Glomerular endothelial cell (primary cell): ENCODE results near the gene DIS3L2. TPM values are rescaled to one million over a fixed set of nuclear protein-coding genes. Genes with fewer than 3 reads are reported as not detected.

Source experiments
- DNase-seq: peaks from one replicate; pipeline ENCODE4 v3.0.0-alpha.2; 2011; ENCODE audit warnings: low read depth, low spot score; ENCODE audit errors: extremely low read depth
- total RNA-seq: library from RNA; depleted of rRNA; stranded (reverse); fragments of >200 nt; gene quantifications from 2 replicates; pipeline ENCODE4 v1.2.3, GENCODE V29; 2015

The DIS3L2 gene
- total RNA-seq, 1 donor from 2014 or later = 33.5 TPM

DNA sequence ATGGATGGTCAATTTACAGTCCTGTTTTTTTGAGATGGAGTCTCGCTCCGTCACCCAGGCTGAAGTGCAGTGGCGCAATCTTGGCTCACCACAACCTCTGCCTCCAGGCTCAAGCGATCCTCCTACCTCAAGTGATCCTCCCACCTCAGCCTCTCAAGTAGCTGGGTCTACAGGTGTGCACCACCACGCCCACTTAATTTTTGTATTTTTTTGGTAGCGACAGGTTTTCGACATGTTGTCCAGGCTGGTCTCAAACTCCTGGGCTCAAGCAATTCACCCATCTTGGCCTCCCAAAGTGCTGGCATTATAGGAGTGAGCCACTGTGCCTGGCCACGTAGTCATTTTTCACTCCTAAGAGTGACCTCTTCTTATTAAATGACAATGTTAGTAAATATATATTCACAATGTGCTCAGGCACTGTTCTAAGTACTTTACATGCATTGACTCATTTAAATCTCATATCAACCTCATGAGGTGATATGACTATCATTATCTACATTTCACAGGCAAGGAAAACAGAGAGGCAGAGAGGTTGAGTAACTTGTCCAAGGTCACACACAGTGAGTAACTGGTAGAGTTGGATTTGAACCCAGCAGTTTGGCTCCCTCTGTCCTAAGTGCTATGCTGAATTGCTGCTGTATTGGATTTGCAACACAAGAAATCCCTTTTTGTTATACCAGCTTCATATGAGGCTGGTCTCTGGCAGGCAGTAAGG, 5.6 kb upstream of the DIS3L2 start:
- DNase-seq = no peak

GRCh38 chr2:231957913-231958763, 3.4 kb upstream of the DIS3L2 start:
- no peak for DNase-seq

- no peak for DNase-seq
These were observed 634 bp upstream of the DIS3L2 start for GRCh38 chr2:231960810-231961348.

DNA sequence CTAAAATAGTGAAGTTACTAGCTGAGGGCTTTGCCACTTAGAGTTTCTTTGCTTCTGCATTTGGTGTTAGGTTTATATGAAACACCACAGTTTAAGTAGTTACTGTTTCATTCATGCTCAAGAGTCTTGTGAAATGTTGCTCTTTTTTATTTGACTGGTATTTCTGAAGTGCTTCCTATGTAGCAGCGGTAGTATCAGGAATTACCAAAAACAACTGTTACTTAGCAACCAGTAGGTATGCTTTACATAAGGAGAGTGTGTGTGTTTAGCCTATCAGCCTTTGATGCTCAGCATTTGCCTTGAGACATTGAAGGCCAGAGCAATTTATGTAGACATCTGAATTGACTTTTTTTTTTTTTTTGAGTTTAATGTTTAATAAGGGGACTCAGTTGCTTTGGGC, 3.6 kb downstream of the DIS3L2 start:
- no peak for DNase-seq

DNA sequence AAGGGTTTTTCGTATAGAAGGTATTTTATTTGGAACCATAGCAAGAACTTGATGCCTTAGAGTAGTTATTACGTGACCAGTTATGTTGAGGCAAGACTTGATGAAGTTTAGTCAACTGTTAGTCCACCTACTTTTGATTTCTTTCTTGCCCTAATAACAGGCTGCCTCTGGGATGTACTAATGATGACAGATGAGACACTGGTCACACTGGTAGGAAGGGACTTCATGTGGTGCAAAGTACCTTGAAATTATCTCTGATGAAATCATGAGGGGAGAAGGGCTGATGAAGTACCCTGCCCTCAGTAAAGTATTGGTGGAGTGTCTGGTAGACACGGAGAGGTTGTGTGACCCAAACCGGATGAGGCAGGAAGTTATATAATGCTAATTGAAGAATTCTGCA, 5.4 kb downstream of the DIS3L2 start:
- no peak for DNase-seq

- no peak for DNase-seq
These were observed 7.3 kb downstream of the DIS3L2 start for GRCh38 chr2:231968820-231969219.

GRCh38 chr2:231970461-231970860, 8.9 kb downstream of the DIS3L2 start:
- DNase-seq = no peak

DNA sequence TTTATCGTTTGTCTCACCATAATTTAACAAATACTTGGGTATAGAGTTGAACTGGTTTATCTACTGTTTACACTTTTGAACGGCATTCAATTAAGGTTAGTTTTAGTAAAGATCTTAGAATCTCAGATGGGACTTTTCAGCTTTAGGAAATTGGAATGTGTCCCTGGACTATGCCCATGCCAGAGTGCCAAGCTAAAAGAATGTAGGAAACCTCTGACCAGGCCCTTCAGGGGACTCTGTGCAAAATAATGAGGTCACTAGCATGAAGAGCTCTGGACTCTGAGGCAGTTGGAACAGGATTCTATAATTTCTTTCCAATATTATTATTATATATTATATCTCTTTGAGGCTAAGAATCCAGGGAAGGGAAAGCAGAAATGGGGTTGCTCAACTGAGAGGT, 13.5 kb downstream of the DIS3L2 start:
- DNase-seq = no peak

GRCh38 chr2:231977430-231977829, 15.9 kb downstream of the DIS3L2 start:
- DNase-seq = no peak

GRCh38 chr2:231984992-231985391, 23.5 kb downstream of the DIS3L2 start:
- no peak for DNase-seq

GRCh38 chr2:231985823-231986261, 24.3 kb downstream of the DIS3L2 start:
- no peak for DNase-seq

DNA sequence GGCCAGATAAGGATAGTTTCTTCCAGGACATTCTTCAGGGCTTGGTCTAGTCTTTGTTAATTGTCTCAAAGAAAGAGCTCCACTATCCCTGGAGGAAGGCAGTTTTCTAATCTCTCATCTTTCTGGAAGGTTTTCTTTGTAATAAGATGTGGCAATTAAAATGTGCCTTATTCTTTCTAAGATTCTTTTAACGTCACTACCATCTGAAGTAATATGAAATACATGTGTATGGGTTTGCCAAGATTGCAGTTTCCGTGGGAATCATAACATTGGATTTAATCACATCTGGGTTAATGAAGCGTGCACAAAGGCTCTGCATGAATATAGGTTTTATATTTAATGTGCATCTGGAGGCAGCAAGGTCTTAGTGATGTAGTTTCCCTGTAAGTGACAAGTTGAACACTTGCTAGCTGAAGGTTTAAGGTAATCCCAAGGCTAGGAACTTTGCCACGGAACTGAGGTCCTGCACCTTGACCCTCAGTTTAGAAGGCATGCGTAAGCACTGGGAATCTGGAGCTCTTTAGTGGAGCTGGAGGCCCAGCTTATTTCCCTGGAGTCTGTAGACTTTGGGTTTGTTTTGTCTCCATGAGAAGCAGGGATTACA, 25.7 kb downstream of the DIS3L2 start:
- no peak for DNase-seq

- DNase-seq = no peak
These were observed 26.8 kb downstream of the DIS3L2 start for GRCh38 chr2:231988179-231988866.

DNA sequence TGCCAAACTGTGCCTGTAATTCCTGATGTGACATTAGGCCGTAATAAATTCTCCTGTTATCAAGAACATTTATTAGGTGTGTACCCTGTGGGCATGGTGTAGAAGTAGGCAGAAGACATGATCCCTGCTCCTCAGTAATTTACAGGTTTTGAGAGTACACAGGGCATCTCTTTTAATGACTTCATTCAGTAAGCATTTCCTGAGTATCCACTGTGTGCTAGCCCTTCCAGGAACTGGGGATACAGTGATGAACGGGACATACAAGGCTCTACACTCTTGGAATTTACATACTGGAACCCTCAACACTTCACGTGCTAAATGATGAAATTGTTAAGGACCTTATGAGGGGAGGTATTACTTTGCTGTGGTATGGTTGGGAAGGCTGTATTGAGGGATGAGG, 30.2 kb downstream of the DIS3L2 start:
- no peak for DNase-seq

GRCh38 chr2:231992888-231993287, 31.4 kb downstream of the DIS3L2 start:
- DNase-seq = no peak

- DNase-seq = no peak
These were observed 35.5 kb downstream of the DIS3L2 start for GRCh38 chr2:231996797-231997540.

GRCh38 chr2:231998046-231998445, 36.5 kb downstream of the DIS3L2 start:
- no peak for DNase-seq

GRCh38 chr2:232000439-232000838, 38.9 kb downstream of the DIS3L2 start:
- DNase-seq = no peak

GRCh38 chr2:232001073-232001472, 39.6 kb downstream of the DIS3L2 start:
- no peak for DNase-seq

DNA sequence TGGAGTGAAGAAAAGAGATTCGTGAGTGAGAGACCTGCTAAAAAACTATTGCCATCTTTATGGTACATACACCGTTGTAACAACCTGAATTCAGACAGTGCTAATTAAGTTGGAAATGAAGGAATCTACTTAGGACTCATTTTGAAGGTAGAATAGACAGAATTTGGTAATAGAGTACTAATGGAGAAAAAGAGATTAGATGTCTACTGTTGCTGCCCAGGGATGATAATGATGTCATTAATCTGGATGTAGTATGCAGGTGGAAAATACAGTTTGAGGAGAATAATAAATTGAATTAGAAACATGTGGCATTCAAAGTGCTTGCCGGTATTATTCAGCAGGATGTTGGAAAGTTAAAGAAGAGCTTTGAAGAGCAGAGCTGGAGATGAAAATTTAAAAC, 44.7 kb downstream of the DIS3L2 start:
- DNase-seq = no peak
